ENCODE data around the gene MLF2. TPM values are rescaled to one million over a fixed set of nuclear protein-coding genes. Genes with fewer than 3 reads are reported as not detected.
A peak's percentile ranks its signal among the peaks of the same experiment; 100 is the strongest.

Gene MLF2
- total and polyA plus RNA-seq, 2 of the 13 experiments (the other 11 are each of a cell fraction or from before 2014, with no cell fraction given), result 88.1 to 167 TPM

- TF ChIP-seq, protein P1, sequence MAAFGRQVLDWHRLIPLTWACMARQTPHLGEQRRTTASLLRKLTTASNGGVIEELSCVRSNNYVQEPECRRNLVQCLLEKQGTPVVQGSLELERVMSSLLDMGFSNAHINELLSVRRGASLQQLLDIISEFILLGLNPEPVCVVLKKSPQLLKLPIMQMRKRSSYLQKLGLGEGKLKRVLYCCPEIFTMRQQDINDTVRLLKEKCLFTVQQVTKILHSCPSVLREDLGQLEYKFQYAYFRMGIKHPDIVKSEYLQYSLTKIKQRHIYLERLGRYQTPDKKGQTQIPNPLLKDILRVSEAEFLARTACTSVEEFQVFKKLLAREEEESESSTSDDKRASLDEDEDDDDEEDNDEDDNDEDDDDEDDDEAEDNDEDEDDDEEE (CRISPR knock-in tag; IDR thresholded peaks at IDR 0.05), result 0 out of 2 replicates have a peak, but pooled peaks have one; percentile 31
- TF ChIP-seq THYN1 (CRISPR knock-in tag; IDR thresholded peaks at IDR 0.05; ENCODE audit: borderline replicate concordance, low read depth) (no peak), KDM3A (CRISPR knock-in tag; IDR thresholded peaks at IDR 0.05; ENCODE audit: low read depth) (no peak), HOXA3 (CRISPR knock-in tag; IDR thresholded peaks at IDR 0.05) (no peak), RFX3 (CRISPR knock-in tag; IDR thresholded peaks at IDR 0.05) (no peak), ZNF225 (CRISPR knock-in tag; IDR thresholded peaks at IDR 0.05) (no peak), ZKSCAN5 (CRISPR knock-in tag; IDR thresholded peaks at IDR 0.05) (no peak), ZNF543 (CRISPR knock-in tag; IDR thresholded peaks at IDR 0.05) (no peak), TCF7L2 (IDR thresholded peaks at IDR 0.05; ENCODE audit: low read depth, low read length) (no peak), DBP (CRISPR knock-in tag; IDR thresholded peaks at IDR 0.05; ENCODE audit: not compliant biosample characterization) (no peak), TAF1 (CRISPR knock-in tag; IDR thresholded peaks at IDR 0.05) (no peak), HMGXB4 (CRISPR knock-in tag; IDR thresholded peaks at IDR 0.05; ENCODE audit: borderline replicate concordance in 1 of 2, low read depth in 1 of 2) (peak in 1 of 2 experiments; percentile 25; a peak in 1 of 4 replicates), ZBTB4 (CRISPR knock-in tag; IDR thresholded peaks at IDR 0.05; ENCODE audit: borderline replicate concordance) (no peak), NFE2L2 (IDR thresholded peaks at IDR 0.05; ENCODE audit: low read length) (peak; percentile 57), ERF (CRISPR knock-in tag; IDR thresholded peaks at IDR 0.05) (0 out of 2 replicates have a peak, but pooled peaks have one; percentile 24), STAG1 (CRISPR knock-in tag; IDR thresholded peaks at IDR 0.05) (peak; percentile 90), GABPB1 (CRISPR knock-in tag; IDR thresholded peaks at IDR 0.05) (no peak), ZNF382 (CRISPR knock-in tag; IDR thresholded peaks at IDR 0.05; ENCODE audit: borderline replicate concordance) (no peak), ZNF782 (CRISPR knock-in tag; IDR thresholded peaks at IDR 0.05; ENCODE audit: borderline replicate concordance) (peak; percentile 95)
- TF ChIP-seq, protein P2, sequence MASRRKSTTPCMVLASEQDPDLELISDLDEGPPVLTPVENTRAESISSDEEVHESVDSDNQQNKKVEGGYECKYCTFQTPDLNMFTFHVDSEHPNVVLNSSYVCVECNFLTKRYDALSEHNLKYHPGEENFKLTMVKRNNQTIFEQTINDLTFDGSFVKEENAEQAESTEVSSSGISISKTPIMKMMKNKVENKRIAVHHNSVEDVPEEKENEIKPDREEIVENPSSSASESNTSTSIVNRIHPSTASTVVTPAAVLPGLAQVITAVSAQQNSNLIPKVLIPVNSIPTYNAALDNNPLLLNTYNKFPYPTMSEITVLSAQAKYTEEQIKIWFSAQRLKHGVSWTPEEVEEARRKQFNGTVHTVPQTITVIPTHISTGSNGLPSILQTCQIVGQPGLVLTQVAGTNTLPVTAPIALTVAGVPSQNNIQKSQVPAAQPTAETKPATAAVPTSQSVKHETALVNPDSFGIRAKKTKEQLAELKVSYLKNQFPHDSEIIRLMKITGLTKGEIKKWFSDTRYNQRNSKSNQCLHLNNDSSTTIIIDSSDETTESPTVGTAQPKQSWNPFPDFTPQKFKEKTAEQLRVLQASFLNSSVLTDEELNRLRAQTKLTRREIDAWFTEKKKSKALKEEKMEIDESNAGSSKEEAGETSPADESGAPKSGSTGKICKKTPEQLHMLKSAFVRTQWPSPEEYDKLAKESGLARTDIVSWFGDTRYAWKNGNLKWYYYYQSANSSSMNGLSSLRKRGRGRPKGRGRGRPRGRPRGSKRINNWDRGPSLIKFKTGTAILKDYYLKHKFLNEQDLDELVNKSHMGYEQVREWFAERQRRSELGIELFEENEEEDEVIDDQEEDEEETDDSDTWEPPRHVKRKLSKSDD (CRISPR knock-in tag; IDR thresholded peaks at IDR 0.05; ENCODE audit: low read depth), result no peak
These were observed 17.3 kb downstream of the MLF2 start (continued) for GRCh38 chr12:6735448-6736191.
